ENCODE measurements around the gene TIAM2. TPM values are rescaled to one million over a fixed set of nuclear protein-coding genes. Genes with fewer than 3 reads are reported as not detected.
A peak's percentile ranks its signal among the peaks of the same experiment; 100 is the strongest.

TIAM2 gene
- polyA plus RNA-seq, 3 donors, result 19.2 to 22.9 (median 19.5) TPM

GRCh38 chr6:155022721-155023120, 27.6 kb downstream of the TIAM2 start:
- DNase-seq (ENCODE audit: low read depth in 3 of 3, low spot score in 2 of 3), result no peak

GRCh38 chr6:155023717-155024116, 28.6 kb downstream of the TIAM2 start:
- no peak for DNase-seq (ENCODE audit: low read depth in 3 of 3, low spot score in 2 of 3)

- DNase-seq (ENCODE audit: low read depth in 3 of 3, low spot score in 2 of 3), result no peak
Measured at GRCh38 chr6:155024391-155025027, 29.4 kb downstream of the TIAM2 start.

GRCh38 chr6:155026022-155026705, 31.0 kb downstream of the TIAM2 start:
- DNase-seq (ENCODE audit: low read depth in 3 of 3, low spot score in 2 of 3), result no peak

- DNase-seq (ENCODE audit: low read depth in 3 of 3, low spot score in 2 of 3), result no peak
Measured at GRCh38 chr6:155026706-155027045, 31.6 kb downstream of the TIAM2 start.

GRCh38 chr6:155030148-155030720, 35.1 kb downstream of the TIAM2 start:
- DNase-seq (ENCODE audit: low read depth in 3 of 3, low spot score in 2 of 3), result no peak

GRCh38 chr6:155031091-155031490, 36.0 kb downstream of the TIAM2 start:
- no peak for DNase-seq (ENCODE audit: low read depth in 3 of 3, low spot score in 2 of 3)

GRCh38 chr6:155033021-155033791, 38.1 kb downstream of the TIAM2 start:
- no peak for DNase-seq (ENCODE audit: low read depth in 3 of 3, low spot score in 2 of 3)

GRCh38 chr6:155036907-155037306, 41.8 kb downstream of the TIAM2 start:
- no peak for DNase-seq (ENCODE audit: low read depth in 3 of 3, low spot score in 2 of 3)

GRCh38 chr6:155038104-155038503, 43.0 kb downstream of the TIAM2 start:
- no peak for DNase-seq (ENCODE audit: low read depth in 3 of 3, low spot score in 2 of 3)

GRCh38 chr6:155038527-155038926, 43.4 kb downstream of the TIAM2 start:
- no peak for DNase-seq (ENCODE audit: low read depth in 3 of 3, low spot score in 2 of 3)

GRCh38 chr6:155039618-155040017, 44.5 kb downstream of the TIAM2 start:
- DNase-seq (ENCODE audit: low read depth in 3 of 3, low spot score in 2 of 3), result no peak

- DNase-seq (ENCODE audit: low read depth in 3 of 3, low spot score in 2 of 3), result no peak
Measured at GRCh38 chr6:155040154-155040553, 45.0 kb downstream of the TIAM2 start.

GRCh38 chr6:155040901-155041650, 46.0 kb downstream of the TIAM2 start:
- no peak for DNase-seq (ENCODE audit: low read depth in 3 of 3, low spot score in 2 of 3)

GRCh38 chr6:155041741-155042279, 46.7 kb downstream of the TIAM2 start:
- peak in 2 of 3 donors; percentile 9 to 23 for DNase-seq (ENCODE audit: low read depth in 3 of 3, low spot score in 2 of 3)

GRCh38 chr6:155042983-155043382, 47.9 kb downstream of the TIAM2 start:
- DNase-seq (ENCODE audit: low read depth in 3 of 3, low spot score in 2 of 3), result no peak

GRCh38 chr6:155045561-155046404, 50.7 kb downstream of the TIAM2 start:
- DNase-seq (ENCODE audit: low read depth in 3 of 3, low spot score in 2 of 3), result no peak

GRCh38 chr6:155047523-155047922, 52.4 kb downstream of the TIAM2 start:
- no peak for DNase-seq (ENCODE audit: low read depth in 3 of 3, low spot score in 2 of 3)

- DNase-seq (ENCODE audit: low read depth in 3 of 3, low spot score in 2 of 3), result no peak
Measured at GRCh38 chr6:155050311-155050710, 55.2 kb downstream of the TIAM2 start.

All from right renal cortex interstitium (tissue), 3 donors.